ENCODE results near the gene UBE2L6.

The UBE2L6 gene

GRCh38 chr11:57501953-57502352 is 65.5 kb downstream of the UBE2L6 start:
- TF ChIP-seq CTCF (IDR thresholded peaks at IDR 0.05): no peak
